Measurements from ENCODE around the gene ABCD4.

Gene ABCD4

DNA sequence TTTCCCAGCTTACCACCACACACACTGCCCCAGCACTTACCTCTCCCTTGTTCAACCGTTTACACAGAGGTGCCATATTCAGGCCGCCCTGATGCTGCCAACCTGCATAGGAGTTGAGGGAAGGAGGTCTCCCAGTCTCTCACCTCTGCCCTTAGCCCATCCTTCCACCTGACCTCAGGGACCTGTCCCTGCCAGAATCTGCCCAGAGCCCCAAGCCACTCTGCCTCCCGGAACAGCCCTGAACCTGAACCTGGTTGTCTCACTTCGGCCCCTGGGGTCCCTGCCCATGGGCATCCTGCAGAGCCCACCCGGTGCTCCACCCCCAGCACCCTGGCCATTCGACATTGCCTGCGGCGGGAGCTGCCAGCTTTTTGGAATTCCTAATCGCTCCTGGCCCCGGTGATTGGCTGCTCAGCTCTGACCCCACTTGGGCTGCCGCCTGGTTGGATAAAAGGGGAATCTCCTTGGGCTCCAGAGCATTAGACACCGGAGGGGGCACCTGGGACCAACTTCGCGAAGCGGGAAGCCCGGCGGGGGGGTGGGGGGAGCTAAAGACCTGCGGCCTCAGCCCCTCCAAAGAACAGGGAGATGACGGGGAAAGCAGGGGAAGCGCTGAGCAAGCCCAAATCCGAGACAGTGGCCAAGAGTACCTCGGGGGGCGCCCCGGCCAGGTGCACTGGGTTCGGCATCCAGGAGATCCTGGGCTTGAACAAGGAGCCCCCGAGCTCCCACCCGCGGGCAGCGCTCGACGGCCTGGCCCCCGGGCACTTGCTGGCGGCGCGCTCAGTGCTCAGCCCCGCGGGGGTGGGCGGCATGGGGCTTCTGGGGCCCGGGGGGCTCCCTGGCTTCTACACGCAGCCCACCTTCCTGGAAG is 63.5 kb downstream of the ABCD4 start, which contains the start of gene VSX2:
TSS of gene VSX2 (plus strand) at position 476 of the 874 bp plus-strand sequence. CDS start at position 589, 113 bp downstream.
- H3K27ac ChIP-seq (ENCODE audit: insufficient read depth, low read depth, low read length, poor library complexity, severe bottlenecking), result no peak within 1 kb of the TSS
- 6 to 7% methylated on average over 40 of the region's 40 CpGs for WGBS, 2 experiments
- peaks cover 14% of the 10 kb centered on the region for H3K4me1 ChIP-seq (ENCODE audit: control insufficient read depth, insufficient read depth, low read length)
- no peaks in the 10 kb centered on the region for H3K9me3 ChIP-seq (ENCODE audit: control insufficient read depth, low read length)
- peaks cover 85% of the 10 kb centered on the region for H3K27me3 ChIP-seq (ENCODE audit: control insufficient read depth, insufficient read depth, low read length, poor library complexity, severe bottlenecking)
- H3K4me3 ChIP-seq (ENCODE audit: insufficient read depth, low read depth, low read length), result peak within 1 kb of the TSS; percentile 24
- no peaks in the 10 kb centered on the region for H3K36me3 ChIP-seq (ENCODE audit: control insufficient read depth, insufficient read depth, low read length)

DNA sequence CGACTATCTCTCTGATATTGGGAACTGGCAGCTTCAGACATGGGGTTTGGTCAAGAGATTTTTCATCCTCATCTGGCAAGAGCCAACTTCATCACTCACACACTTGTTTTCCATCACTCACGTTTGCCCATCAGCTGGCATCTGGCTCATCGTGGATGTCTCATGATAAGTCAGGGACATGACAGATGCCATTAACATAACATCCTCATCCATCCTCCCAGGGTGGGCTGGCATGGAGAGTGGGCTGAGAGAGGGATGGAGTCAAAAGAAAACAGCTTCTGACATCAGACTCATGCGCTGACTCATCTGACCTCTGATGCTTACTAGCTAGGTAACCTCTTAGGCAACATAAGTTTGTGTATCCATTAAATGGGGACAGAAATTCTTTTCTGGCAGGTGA is 65.3 kb downstream of the ABCD4 start:
- peaks cover 14% of the 10 kb centered on the region for H3K4me1 ChIP-seq (ENCODE audit: control insufficient read depth, insufficient read depth, low read length)
- peaks cover 68% of the 10 kb centered on the region for H3K27me3 ChIP-seq (ENCODE audit: control insufficient read depth, insufficient read depth, low read length, poor library complexity, severe bottlenecking)
- no peak overlapping the region for H3K27ac ChIP-seq (ENCODE audit: insufficient read depth, low read depth, low read length, poor library complexity, severe bottlenecking)
- no peaks in the 10 kb centered on the region for H3K9me3 ChIP-seq (ENCODE audit: control insufficient read depth, low read length)
- no peak overlapping the region for H3K4me3 ChIP-seq (ENCODE audit: insufficient read depth, low read depth, low read length)
- H3K36me3 ChIP-seq (ENCODE audit: control insufficient read depth, insufficient read depth, low read length), result no peaks in the 10 kb centered on the region
- 83 to 85% methylated on average over 4 of the region's 4 CpGs for WGBS, 2 experiments

Measured in ectodermal cell (in vitro differentiated cells).